ENCODE measurements around the gene OR8D1. TPM values are rescaled to one million over a fixed set of nuclear protein-coding genes. Genes with fewer than 3 reads are reported as not detected.

The OR8D1 gene
- total RNA-seq, 1 experiment from 2014 or later = not detected

Other genes with a start within 250 kb of the OR8D1 start
- gene VWA5A, start 198.5 kb downstream of the OR8D1 start, total RNA-seq (2021; ENCODE audit: unreplicated experiment) = 5.0 TPM
- gene OR10D3, start 130.6 kb downstream of the OR8D1 start, total RNA-seq (2021; ENCODE audit: unreplicated experiment) = not detected
- not detected for gene OR8G1, start 72.9 kb downstream of the OR8D1 start, total RNA-seq (2021; ENCODE audit: unreplicated experiment)
- not detected for gene OR8G5, start 57.6 kb downstream of the OR8D1 start, total RNA-seq (2021; ENCODE audit: unreplicated experiment)
- gene OR8D2, start 6.2 kb upstream of the OR8D1 start, total RNA-seq (2021; ENCODE audit: unreplicated experiment) = not detected
- gene OR8B2, start 70.5 kb upstream of the OR8D1 start, total RNA-seq (2021; ENCODE audit: unreplicated experiment) = not detected
- not detected for gene OR8B3, start 85.1 kb upstream of the OR8D1 start, total RNA-seq (2021; ENCODE audit: unreplicated experiment)
- gene OR8B4, start 110.9 kb upstream of the OR8D1 start, total RNA-seq (2021; ENCODE audit: unreplicated experiment) = not detected
- gene OR8B8, start 131.7 kb upstream of the OR8D1 start, total RNA-seq (2021; ENCODE audit: unreplicated experiment) = not detected
- not detected for gene OR8B12, start 229.7 kb upstream of the OR8D1 start, total RNA-seq (2021; ENCODE audit: unreplicated experiment)